ENCODE results near the gene LSM10. TPM values are rescaled to one million over a fixed set of nuclear protein-coding genes. Genes with fewer than 3 reads are reported as not detected.
A peak's percentile ranks its signal among the peaks of the same experiment; 100 is the strongest.

The LSM10 gene
- total and polyA plus RNA-seq, 2 of the 4 experiments (the other 2 are of a cell fraction), result 11.7 to 78.9 TPM

GRCh38 chr1:36446271-36446670 lies 48.6 kb upstream of the LSM10 start:
- Histone ChIP-seq H2BK5ac (ENCODE audit: low read depth, low read length, poor library complexity, severe bottlenecking) (no peak overlapping the region), H4K5ac (ENCODE audit: low read depth, low read length) (no peak overlapping the region), H2BK20ac (ENCODE audit: low read depth, low read length) (no peak overlapping the region), H4K20me1 (ENCODE audit: insufficient read depth, low read length) (no peaks in the 10 kb centered on the region), H3K14ac (replicated peaks; ENCODE audit: low read depth, low read length) (no peak overlapping the region), H3K4me1 (ENCODE audit: control insufficient read depth, insufficient read depth, low read length) (peaks cover 2% of the 10 kb centered on the region; the same call in 1 of the 2 replicates), H4K8ac (ENCODE audit: low read depth in 2 of 2, low read length in 2 of 2) (no peak overlapping the region), H3K27me3 (ENCODE audit: control insufficient read depth, insufficient read depth, low read length) (no peaks in the 10 kb centered on the region), H2AFZ (replicated peaks; ENCODE audit: low read length, poor library complexity) (no peak overlapping the region), H3K4me2 (ENCODE audit: low read depth, low read length) (no peak overlapping the region), H2BK15ac (ENCODE audit: low read depth, low read length) (no peak overlapping the region), H3K9me3 (ENCODE audit: control insufficient read depth, insufficient read depth, low read length) (no peaks in the 10 kb centered on the region), H3K4ac (ENCODE audit: low read depth, low read length) (no peak overlapping the region), H3K4me3 (ENCODE audit: insufficient read depth, low read depth, low read length) (no peak overlapping the region), H3K79me1 (ENCODE audit: low read depth in 1 of 2, low read length in 2 of 2) (peaks cover 0 to 11% of the 10 kb centered on the region in 2 experiments; a peak in 2 of 4 replicates), H4K91ac (ENCODE audit: insufficient read depth, low read depth, low read length) (no peak overlapping the region), H2AK5ac (ENCODE audit: low read depth, low read length) (no peak overlapping the region), H3K36me3 (ENCODE audit: control insufficient read depth, insufficient read depth, low read length) (no peaks in the 10 kb centered on the region), H2BK120ac (ENCODE audit: low read depth, low read length) (no peak overlapping the region), H3K18ac (ENCODE audit: low read depth, low read length) (no peak overlapping the region), H3K56ac (ENCODE audit: extremely low read depth, insufficient read depth, low read length) (no peak overlapping the region), H2AK9ac (replicated peaks; ENCODE audit: low read depth, low read length, poor library complexity) (no peak overlapping the region), H3K9ac (ENCODE audit: low read depth, low read length) (no peak overlapping the region), H3K9me1 (ENCODE audit: insufficient read depth, low read length) (no peaks in the 10 kb centered on the region), H3K27ac (ENCODE audit: insufficient read depth, low read length) (no peak overlapping the region), H3K23ac (ENCODE audit: low read depth, low read length) (no peak overlapping the region)
- in situ Hi-C loops (cut with MboI; ENCODE audit: low sequenced_read_pairs), result no loop called here
- ChIA-PET POLR2A (ENCODE audit: unreplicated experiment) (no interaction called here), CTCF (no interaction called here)
- intact Hi-C loops (cut with micrococcal nuclease), result no loop called here
- WGBS, 2 experiments (ENCODE audit: extremely low coverage in 2 of 2, insufficient read length in 1 of 2), result 89% methylated on average over 5 of the region's 8 CpGs; no CpG with 5 or more reads in 1 of the 2 experiments
- dilution Hi-C loops (cut with HindIII; ENCODE audit: low sequenced_read_pairs, unreplicated experiment), result no loop called here
- no peak for TF ChIP-seq CEBPB (IDR thresholded peaks at IDR 0.05; ENCODE audit: low read depth, low read length)
- peak; percentile 27; the same call in 1 of the 2 replicates for TF ChIP-seq CTCF (conservative IDR thresholded peaks at IDR 0.05; ENCODE audit: low read depth, low read length)
- TF ChIP-seq RAD21 (IDR thresholded peaks at IDR 0.05; ENCODE audit: low read length), result 0 out of 2 replicates have a peak, but pooled peaks have one; percentile 3
- DNase-seq (no peak), ATAC-seq (ENCODE audit: low read depth) (no peak)
- no TSS peak for BruUV-seq (replicated peaks)
